GM18505 (cell line): ENCODE data around the gene EXOC8.

Experiments used
- ATAC-seq: cut with Tn5 transposase; IDR thresholded peaks from one replicate; pipeline ENCODE4 v1.9.1; 2021; ENCODE audit not compliant: unreplicated experiment
- POLR2A ChIP-seq: IDR thresholded peaks from 4 replicates; pipeline ENCODE4 v1.6.1; 2011; ENCODE audit warnings: borderline replicate concordance; ENCODE audit not compliant: insufficient read depth, insufficient read length; ENCODE audit errors: extremely low read depth

Gene EXOC8

GRCh38 chr1:231337472-231338269 lies at the start of gene EXOC8:
Gene EXOC8 (minus strand): TSS chr1:231337852. CDS start chr1:231337745, 107 bp downstream.
- TF ChIP-seq POLR2A, result peak; percentile 88
- ATAC-seq, result peak; percentile 67

GRCh38 chr1:231386466-231386865 lies 48.8 kb upstream of the EXOC8 start:
- no peak for TF ChIP-seq POLR2A
- no peak for ATAC-seq

GRCh38 chr1:231385416-231385748 lies 47.7 kb upstream of the EXOC8 start:
- TF ChIP-seq POLR2A, result no peak
- ATAC-seq, result no peak

GRCh38 chr1:231384696-231385415 lies 47.2 kb upstream of the EXOC8 start:
- no peak for TF ChIP-seq POLR2A
- ATAC-seq, result no peak

- no peak for TF ChIP-seq POLR2A
- ATAC-seq, result no peak
Measured at GRCh38 chr1:231383159-231383860, 45.7 kb upstream of the EXOC8 start.

GRCh38 chr1:231382426-231382825 lies 44.8 kb upstream of the EXOC8 start:
- TF ChIP-seq POLR2A, result no peak
- no peak for ATAC-seq

- TF ChIP-seq POLR2A, result no peak
- ATAC-seq, result no peak
Measured at GRCh38 chr1:231381729-231382128, 44.1 kb upstream of the EXOC8 start.

- no peak for TF ChIP-seq POLR2A
- ATAC-seq, result no peak
Measured at GRCh38 chr1:231376875-231377549, 39.4 kb upstream of the EXOC8 start.

- ATAC-seq, result no peak
- no peak for TF ChIP-seq POLR2A
Measured at GRCh38 chr1:231376101-231376500, 38.4 kb upstream of the EXOC8 start.

GRCh38 chr1:231374394-231374793 lies 36.7 kb upstream of the EXOC8 start:
- TF ChIP-seq POLR2A, result no peak

GRCh38 chr1:231372501-231372900 lies 34.8 kb upstream of the EXOC8 start:
- TF ChIP-seq POLR2A, result no peak
- no peak for ATAC-seq

More at GRCh38 chr1:231374394-231374793, 36.7 kb upstream of the EXOC8 start:
- no peak for ATAC-seq

- TF ChIP-seq POLR2A, result no peak
- ATAC-seq, result no peak
Measured at GRCh38 chr1:231369282-231369681, 31.6 kb upstream of the EXOC8 start.

GRCh38 chr1:231364192-231364591 lies 26.5 kb upstream of the EXOC8 start:
- no peak for ATAC-seq

More at GRCh38 chr1:231364192-231364591, 26.5 kb upstream of the EXOC8 start:
- no peak for TF ChIP-seq POLR2A
